Common myeloid progenitor, CD34-positive (primary cell): ENCODE measurements around the gene ATCAY.

ENCODE experiments used
- CTCF ChIA-PET: fragments of 350-600 bp; sonication (Branson Sonifier 250); formaldehyde crosslinking; loops from one replicate; lab custom pipeline; 2021; ENCODE audit warnings: antibody characterized with exemption; lab: Charles Lee
- POLR2A ChIA-PET: fragments of 350-600 bp; sonication (Branson Sonifier 250); formaldehyde crosslinking; loops from one replicate; lab custom pipeline; 2021; ENCODE audit warnings: antibody characterized with exemption; lab: Charles Lee
- DNase-seq, 3 donors: peaks; one replicate each; pipeline versions ENCODE4 v3.0.0 to v3.0.0-alpha.2; 2013
- H3K27ac ChIP-seq, 2 experiments: 1 replicate in 1 of 2; 2 replicates in 1 of 2; pipeline ENCODE4 v1.7.0; 2013; ENCODE audit warnings: inconsistent platforms in 2 of 2, low read length in 2 of 2, mild to moderate bottlenecking in 2 of 2, low read depth in 1 of 2, moderate library complexity in 1 of 2; ENCODE audit not compliant: severe bottlenecking in 2 of 2, insufficient read depth in 1 of 2, poor library complexity in 1 of 2
- H3K27me3 ChIP-seq, 5 experiments: replicated peaks in 2 of 5; 1 replicate in 3 of 5; 2 replicates in 2 of 5; pipeline versions ENCODE4 v1.6.1 to v1.7.0; 2013; ENCODE audit warnings: low read length in 4 of 5, mild to moderate bottlenecking in 2 of 5, moderate library complexity in 2 of 5, inconsistent platforms in 1 of 5; ENCODE audit not compliant: insufficient read depth in 5 of 5, control insufficient read depth in 4 of 5
- H3K36me3 ChIP-seq, 4 experiments: 1 replicate in 2 of 4; 2 replicates in 2 of 4; pipeline versions ENCODE4 v1.6.1 to v1.7.0; 2013; ENCODE audit warnings: low read length in 3 of 4, control low read depth in 1 of 4, mild to moderate bottlenecking in 1 of 4; ENCODE audit not compliant: control insufficient read depth in 4 of 4, insufficient read depth in 4 of 4
- H3K4me1 ChIP-seq, 4 experiments: 1 replicate in 3 of 4; 2 replicates in 1 of 4; pipeline versions ENCODE4 v1.6.1 to v1.7.1; 2013; ENCODE audit warnings: low read length in 3 of 4, mild to moderate bottlenecking in 3 of 4, control low read depth in 1 of 4, inconsistent platforms in 1 of 4, moderate library complexity in 1 of 4; ENCODE audit not compliant: control insufficient read depth in 4 of 4, insufficient read depth in 4 of 4; ENCODE audit errors: control extremely low read depth in 1 of 4
- H3K4me3 ChIP-seq, 7 experiments: 1 replicate in 4 of 7; 2 replicates in 3 of 7; pipeline versions ENCODE4 v1.5.1 to v1.7.0; 2013; ENCODE audit warnings: mild to moderate bottlenecking in 7 of 7, low read length in 6 of 7, moderate library complexity in 6 of 7, inconsistent platforms in 2 of 7, low read depth in 2 of 7, control low read depth in 1 of 7; ENCODE audit not compliant: insufficient read depth in 4 of 7, control insufficient read depth in 1 of 7; ENCODE audit errors: extremely low read depth in 1 of 7
- H3K9me3 ChIP-seq, 5 experiments: 1 replicate in 4 of 5; 2 replicates in 1 of 5; pipeline versions ENCODE4 v1.6.1 to v1.7.1; 2013; ENCODE audit warnings: low read length in 4 of 5, mild to moderate bottlenecking in 2 of 5, inconsistent platforms in 1 of 5, low read depth in 1 of 5, moderate library complexity in 1 of 5; ENCODE audit not compliant: control insufficient read depth in 4 of 5, insufficient read depth in 2 of 5; ENCODE audit errors: control extremely low read depth in 1 of 5
- WGBS: methylation state at CpG from one replicate; pipeline ENCODE4 v1.1.5; 2013; ENCODE audit not compliant: insufficient coverage; 5-methylcytosine and 5-hydroxymethylcytosine counted together

ATCAY gene

GRCh38 chr19:3844596-3844995 lies 35.9 kb upstream of the ATCAY start:
- H3K4me3 ChIP-seq, result no peak overlapping the region
- 43% methylated on average over 1 of the region's 5 CpGs for WGBS
- H3K27ac ChIP-seq, result no peak overlapping the region
- no peaks in the 10 kb centered on the region for H3K36me3 ChIP-seq
- no peaks in the 10 kb centered on the region for H3K9me3 ChIP-seq
- CTCF ChIA-PET, result no interaction called here
- peaks cover 0 to 4% (median 0%) of the 10 kb centered on the region in 4 experiments for H3K4me1 ChIP-seq
- POLR2A ChIA-PET, result no interaction called here
- no peaks in the 10 kb centered on the region for H3K27me3 ChIP-seq
- DNase-seq, result no peak

- Histone ChIP-seq H3K9me3 (peaks cover 0 to 16% (median 4%) of the 10 kb centered on the region in 5 experiments), H3K27me3 (no peaks in the 10 kb centered on the region), H3K4me1 (no peaks in the 10 kb centered on the region), H3K36me3 (no peaks in the 10 kb centered on the region), H3K4me3 (no peak overlapping the region), H3K27ac (no peak overlapping the region)
- 56% methylated on average over 5 of the region's 5 CpGs for WGBS
- ChIA-PET POLR2A (no interaction called here), CTCF (interaction anchor here (0.6 to 2.0 kb wide), 16 partner anchors 9 to 316 kb away, joined by 3 to 7 read pairs (median 4); partner anchors contain the start of genes MRPL54 and TJP3)
- DNase-seq, result peak; percentile 64 to 74 (median 64)
Measured at GRCh38 chr19:3849092-3849491, 31.4 kb upstream of the ATCAY start.

- H3K4me1 ChIP-seq, result no peaks in the 10 kb centered on the region
- no peaks in the 10 kb centered on the region for H3K27me3 ChIP-seq
- ChIA-PET CTCF (interaction anchor here (0.6 to 2.0 kb wide), 11 partner anchors 21 to 310 kb away, joined by 3 to 7 read pairs (median 4); partner anchors contain the start of gene MRPL54), POLR2A (no interaction called here)
- no peak overlapping the region for H3K4me3 ChIP-seq
- no peak for DNase-seq
- peaks cover 0 to 16% (median 4%) of the 10 kb centered on the region in 5 experiments for H3K9me3 ChIP-seq
- no peak overlapping the region for H3K27ac ChIP-seq
- 96% methylated on average over 10 of the region's 12 CpGs for WGBS
- no peaks in the 10 kb centered on the region for H3K36me3 ChIP-seq
Measured at GRCh38 chr19:3849787-3850186, 30.7 kb upstream of the ATCAY start.

- Histone ChIP-seq H3K4me1 (no peaks in the 10 kb centered on the region), H3K9me3 (peaks cover 0 to 16% (median 4%) of the 10 kb centered on the region in 5 experiments), H3K27me3 (no peaks in the 10 kb centered on the region), H3K36me3 (no peaks in the 10 kb centered on the region), H3K4me3 (no peak overlapping the region), H3K27ac (no peak overlapping the region)
- CTCF ChIA-PET, result interaction anchor here (1.0 to 2.0 kb wide), 4 partner anchors 32 to 183 kb away, joined by 3 to 7 read pairs (median 4); partner anchors contain the start of gene MRPL54
- POLR2A ChIA-PET, result no interaction called here
- DNase-seq, result no peak
- WGBS, result 93% methylated on average over 5 of the region's 6 CpGs
Measured at GRCh38 chr19:3850320-3850972, 30.0 kb upstream of the ATCAY start.

- no peaks in the 10 kb centered on the region for H3K36me3 ChIP-seq
- 91% methylated on average over 11 of the region's 11 CpGs for WGBS
- H3K4me1 ChIP-seq, result no peaks in the 10 kb centered on the region
- no peaks in the 10 kb centered on the region for H3K27me3 ChIP-seq
- CTCF ChIA-PET, result interaction anchor here (0.7 to 1.2 kb wide), 6 partner anchors 10 to 184 kb away, joined by 3 to 5 read pairs (median 3); partner anchors contain the start of gene EEF2
- DNase-seq, result no peak
- no peak overlapping the region for H3K27ac ChIP-seq
- peaks cover 0 to 16% (median 4%) of the 10 kb centered on the region in 5 experiments for H3K9me3 ChIP-seq
- POLR2A ChIA-PET, result no interaction called here
- H3K4me3 ChIP-seq, result no peak overlapping the region
Measured at GRCh38 chr19:3851254-3852176, 29.0 kb upstream of the ATCAY start.

GRCh38 chr19:3852177-3852511 lies 28.3 kb upstream of the ATCAY start:
- 100% methylated on average over 1 of the region's 1 CpG for WGBS
- DNase-seq, result no peak
- Histone ChIP-seq H3K27ac (no peak overlapping the region), H3K4me3 (no peak overlapping the region), H3K4me1 (no peaks in the 10 kb centered on the region), H3K27me3 (no peaks in the 10 kb centered on the region), H3K36me3 (no peaks in the 10 kb centered on the region), H3K9me3 (peaks cover 0 to 16% (median 4%) of the 10 kb centered on the region in 5 experiments)
- ChIA-PET POLR2A (no interaction called here), CTCF (interaction anchor here (0.7 to 1.2 kb wide), 5 partner anchors 10 to 143 kb away, joined by 3 to 5 read pairs (median 3); partner anchors contain the start of gene EEF2)
